Activated T-cell treated with anti-CD3 and anti-CD28 coated beads for 48 hours (primary cell): ENCODE measurements around the gene MTMR6.

Experiments used
- DNase-seq: peaks from one replicate; pipeline ENCODE4 v3.0.0-alpha.2; 2020; ENCODE audit warnings: low read depth

Gene MTMR6

GRCh38 chr13:25276748-25277147 lies 10.5 kb downstream of the MTMR6 start:
- DNase-seq: no peak

- no peak for DNase-seq
Measured at GRCh38 chr13:25268561-25268960, 18.7 kb downstream of the MTMR6 start.

GRCh38 chr13:25267715-25268114 lies 19.6 kb downstream of the MTMR6 start:
- no peak for DNase-seq

GRCh38 chr13:25266706-25267105 lies 20.6 kb downstream of the MTMR6 start:
- no peak for DNase-seq

GRCh38 chr13:25262261-25262660 lies 25.0 kb downstream of the MTMR6 start:
- no peak for DNase-seq

GRCh38 chr13:25253702-25254101 lies 33.6 kb downstream of the MTMR6 start:
- no peak for DNase-seq

GRCh38 chr13:25252752-25253151 lies 34.5 kb downstream of the MTMR6 start:
- DNase-seq: no peak

GRCh38 chr13:25252225-25252624 lies 35.1 kb downstream of the MTMR6 start:
- DNase-seq: no peak

GRCh38 chr13:25249001-25249543 lies 38.2 kb downstream of the MTMR6 start:
- no peak for DNase-seq

- DNase-seq: no peak
Measured at GRCh38 chr13:25248071-25248470, 39.2 kb downstream of the MTMR6 start.

- no peak for DNase-seq
Measured at GRCh38 chr13:25247360-25247759, 39.9 kb downstream of the MTMR6 start.

- DNase-seq: no peak
Measured at GRCh38 chr13:25244123-25244522, 43.2 kb downstream of the MTMR6 start.

- no peak for DNase-seq
Measured at GRCh38 chr13:25242956-25243355, 44.3 kb downstream of the MTMR6 start.

- no peak for DNase-seq
Measured at GRCh38 chr13:25241007-25241406, 46.3 kb downstream of the MTMR6 start.

- DNase-seq: no peak
Measured at GRCh38 chr13:25237083-25237482, 50.2 kb downstream of the MTMR6 start.

GRCh38 chr13:25233861-25234260 lies 53.4 kb downstream of the MTMR6 start:
- no peak for DNase-seq

- DNase-seq: no peak
Measured at GRCh38 chr13:25232937-25233515, 54.3 kb downstream of the MTMR6 start.

GRCh38 chr13:25231517-25231916 lies 55.8 kb downstream of the MTMR6 start:
- no peak for DNase-seq

- no peak for DNase-seq
Measured at GRCh38 chr13:25227690-25228089, 59.6 kb downstream of the MTMR6 start.

- DNase-seq: no peak
Measured at GRCh38 chr13:25225970-25226369, 61.3 kb downstream of the MTMR6 start.

GRCh38 chr13:25224151-25224550 lies 63.1 kb downstream of the MTMR6 start:
- no peak for DNase-seq

- no peak for DNase-seq
Measured at GRCh38 chr13:25222740-25223139, 64.5 kb downstream of the MTMR6 start.

- DNase-seq: no peak
Measured at GRCh38 chr13:25218019-25218418, 69.3 kb downstream of the MTMR6 start.
